GM12873 (cell line): ENCODE measurements around the gene PRPF4.

Experiments used
- TF ChIP-seq, protein P1 (sequence below): IDR thresholded peaks from 2 replicates; pipeline ENCODE4 v1.5.1; 2012; ENCODE audit warnings: low read depth, mild to moderate bottlenecking, moderate library complexity, low read length, control low read depth; ENCODE audit not compliant: insufficient read depth; ENCODE audit errors: missing control alignments

PRPF4 gene

DNA sequence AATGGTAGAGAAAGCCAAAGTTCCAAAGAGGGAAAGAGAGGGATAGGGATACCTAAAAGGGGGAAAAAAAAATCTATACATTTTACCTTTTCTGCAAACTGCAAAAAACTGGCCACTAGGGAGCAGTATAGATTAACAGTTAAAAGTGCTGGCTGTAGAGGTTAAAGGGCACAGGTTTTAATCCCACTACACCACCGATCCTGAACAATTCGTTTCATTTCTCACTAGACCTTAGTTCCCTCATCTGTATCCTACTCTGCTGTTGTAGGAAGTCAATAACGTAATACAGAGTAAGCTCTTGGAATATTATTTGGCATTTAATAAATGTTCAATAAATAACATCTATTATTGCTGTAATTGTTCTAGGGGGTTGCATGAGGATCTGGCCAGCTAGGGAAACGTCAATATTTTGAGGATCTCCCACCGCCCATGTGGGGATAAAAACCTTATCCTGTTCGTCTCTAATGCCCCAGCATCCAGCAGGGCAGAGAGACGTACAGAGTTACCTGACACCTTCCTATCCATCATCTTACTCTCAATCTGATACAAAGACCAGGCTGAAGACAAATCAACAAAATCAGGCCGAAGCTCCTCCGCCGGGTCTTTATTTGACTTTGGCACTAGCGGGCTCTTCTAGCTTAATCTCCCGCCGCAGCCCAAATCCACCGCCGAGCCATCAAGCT lies 843 bp upstream of the PRPF4 start:
- TF ChIP-seq, protein P1, sequence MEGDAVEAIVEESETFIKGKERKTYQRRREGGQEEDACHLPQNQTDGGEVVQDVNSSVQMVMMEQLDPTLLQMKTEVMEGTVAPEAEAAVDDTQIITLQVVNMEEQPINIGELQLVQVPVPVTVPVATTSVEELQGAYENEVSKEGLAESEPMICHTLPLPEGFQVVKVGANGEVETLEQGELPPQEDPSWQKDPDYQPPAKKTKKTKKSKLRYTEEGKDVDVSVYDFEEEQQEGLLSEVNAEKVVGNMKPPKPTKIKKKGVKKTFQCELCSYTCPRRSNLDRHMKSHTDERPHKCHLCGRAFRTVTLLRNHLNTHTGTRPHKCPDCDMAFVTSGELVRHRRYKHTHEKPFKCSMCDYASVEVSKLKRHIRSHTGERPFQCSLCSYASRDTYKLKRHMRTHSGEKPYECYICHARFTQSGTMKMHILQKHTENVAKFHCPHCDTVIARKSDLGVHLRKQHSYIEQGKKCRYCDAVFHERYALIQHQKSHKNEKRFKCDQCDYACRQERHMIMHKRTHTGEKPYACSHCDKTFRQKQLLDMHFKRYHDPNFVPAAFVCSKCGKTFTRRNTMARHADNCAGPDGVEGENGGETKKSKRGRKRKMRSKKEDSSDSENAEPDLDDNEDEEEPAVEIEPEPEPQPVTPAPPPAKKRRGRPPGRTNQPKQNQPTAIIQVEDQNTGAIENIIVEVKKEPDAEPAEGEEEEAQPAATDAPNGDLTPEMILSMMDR: peak; percentile 64

GRCh38 chr9:113278840-113279239 lies 3.4 kb downstream of the PRPF4 start:
- TF ChIP-seq, protein P1: no peak

DNA sequence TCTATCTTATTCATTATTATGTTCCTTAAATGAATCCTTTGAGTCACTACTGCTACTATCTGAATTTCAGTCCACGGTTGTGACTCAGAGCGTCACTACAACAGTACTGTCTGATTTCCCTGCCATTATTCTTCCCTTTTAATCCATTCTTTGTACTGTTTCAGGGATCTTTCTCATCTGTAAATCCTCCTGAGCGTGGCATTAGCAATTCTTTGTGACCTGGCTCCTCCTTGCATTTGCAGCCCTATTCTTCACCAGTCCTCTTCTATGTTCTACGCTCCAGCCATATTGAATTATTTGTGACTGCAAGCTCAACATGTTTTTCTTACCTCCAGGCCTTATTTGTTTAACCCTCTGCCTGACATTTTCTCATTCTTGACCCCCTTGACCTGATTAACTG lies 5.9 kb downstream of the PRPF4 start:
- TF ChIP-seq, protein P1: no peak

GRCh38 chr9:113289091-113289490 lies 13.6 kb downstream of the PRPF4 start:
- TF ChIP-seq, protein P1: no peak

GRCh38 chr9:113290052-113290607 lies 14.7 kb downstream of the PRPF4 start:
- TF ChIP-seq, protein P1: no peak

DNA sequence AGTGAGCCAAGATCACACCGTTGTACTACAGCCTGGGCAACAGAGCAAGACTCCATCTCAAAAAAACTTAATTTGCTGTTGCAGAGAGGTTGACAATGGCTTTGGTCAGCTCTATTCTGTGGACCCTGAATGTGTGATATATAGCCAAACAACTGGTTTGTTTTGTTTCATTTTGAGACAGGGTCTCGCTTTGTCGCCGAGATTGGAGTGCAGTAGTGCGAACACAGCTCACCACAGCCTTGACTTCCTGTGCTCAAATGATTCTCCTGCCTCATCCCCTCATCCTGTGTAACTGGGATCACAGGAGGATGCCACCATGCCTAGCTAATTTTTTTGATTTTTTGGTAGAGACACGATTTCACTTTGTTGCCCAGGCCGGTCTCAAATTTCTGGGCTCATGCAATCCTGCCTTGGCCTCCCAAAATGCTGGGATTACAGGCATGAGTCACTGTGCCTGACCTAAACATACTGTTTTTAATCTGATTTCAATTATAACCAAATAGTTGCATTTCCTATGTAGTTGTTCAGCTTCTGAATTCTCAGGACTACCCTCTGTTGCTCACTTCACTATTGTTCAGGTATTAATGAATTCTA lies 17.9 kb downstream of the PRPF4 start:
- TF ChIP-seq, protein P1: no peak

- TF ChIP-seq, protein P1: no peak
These were observed 21.5 kb downstream of the PRPF4 start for GRCh38 chr9:113296796-113297558.
